A673 (cell line): ENCODE data around the gene CAPN1. TPM values are rescaled to one million over a fixed set of nuclear protein-coding genes. Genes with fewer than 3 reads are reported as not detected.

Experiments
- BruUV-seq: library from RNA; stranded (reverse); fragments of 400-500 nt; replicated peaks from 2 replicates; lab custom pipeline; 2021; lab: Mats Ljungman, UMichigan
- CTCF ChIA-PET: fragments of 300-600 bp; sonication (Branson Sonifier 250); formaldehyde crosslinking; loops from one replicate; lab custom pipeline; 2022; ENCODE audit warnings: antibody characterized with exemption; lab: Charles Lee
- POLR2A ChIA-PET: fragments of 300-600 bp; sonication (Branson Sonifier 250); formaldehyde crosslinking; loops from one replicate; lab custom pipeline; 2022; ENCODE audit warnings: antibody characterized with exemption; ENCODE audit not compliant: low non-redundant PET; lab: Charles Lee
- DNase-seq: peaks from one replicate; pipeline ENCODE4 v3.0.0-alpha.2; 2015; ENCODE audit warnings: low spot score
- H3K27ac ChIP-seq: fragments of 200-600 bp; sonication (generic); 2 replicates; pipeline ENCODE4 v1.5.1; 2016; ENCODE audit warnings: mixed run types, low read depth, mild to moderate bottlenecking, mixed read lengths, antibody characterized with exemption, low read length; ENCODE audit not compliant: poor library complexity, severe bottlenecking
- H3K27me3 ChIP-seq: fragments of 200-600 bp; sonication (generic); replicated peaks from 2 replicates; pipeline ENCODE4 v1.6.1; 2017; ENCODE audit warnings: mixed run types, low read depth, mild to moderate bottlenecking, mixed read lengths, antibody characterized with exemption, low read length; ENCODE audit not compliant: insufficient read depth, poor library complexity
- H3K36me3 ChIP-seq: fragments of 200-600 bp; sonication (generic); 2 replicates; pipeline ENCODE4 v1.6.1; 2016; ENCODE audit warnings: mixed run types, mild to moderate bottlenecking, mixed read lengths, antibody characterized with exemption, low read length; ENCODE audit not compliant: insufficient read depth, poor library complexity, severe bottlenecking
- H3K4me1 ChIP-seq: fragments of 200-600 bp; sonication (generic); 2 replicates; pipeline ENCODE4 v1.6.1; 2017; ENCODE audit warnings: mixed run types, mild to moderate bottlenecking, mixed read lengths, antibody characterized with exemption, low read length; ENCODE audit not compliant: insufficient read depth, poor library complexity, severe bottlenecking
- H3K4me3 ChIP-seq: fragments of 200-600 bp; sonication (generic); 2 replicates; pipeline ENCODE4 v1.5.1; 2016; ENCODE audit warnings: low read depth, mixed run types, mild to moderate bottlenecking, mixed read lengths, low read length; ENCODE audit not compliant: poor library complexity, severe bottlenecking
- H3K9me3 ChIP-seq: fragments of 200-600 bp; sonication (generic); 2 replicates; pipeline ENCODE4 v1.6.1; 2016; ENCODE audit warnings: mixed run types, low read depth, mild to moderate bottlenecking, mixed read lengths, antibody characterized with exemption, low read length; ENCODE audit not compliant: poor library complexity, severe bottlenecking
- CTCF ChIP-seq: fragments of 300-800, 200-600 bp; sonication (generic); conservative IDR thresholded peaks from 2 replicates; pipeline ENCODE4 v1.5.1; 2017; ENCODE audit warnings: low read depth, mild to moderate bottlenecking, antibody characterized with exemption, low read length, moderate library complexity, mixed read lengths
- EZH2 ChIP-seq: fragments of 200-600 bp; sonication (generic); IDR thresholded peaks from 2 replicates; pipeline ENCODE4 v1.6.1; 2017; ENCODE audit warnings: borderline replicate concordance, low read depth, mild to moderate bottlenecking, mixed read lengths, antibody characterized with exemption, low read length; ENCODE audit not compliant: poor library complexity, severe bottlenecking
- intact Hi-C: fragments of 100-400 bp; cut with micrococcal nuclease; formaldehyde crosslinking; loops from one replicate; pipeline ENCODE4 v1.10.0; 2022; ENCODE audit not compliant: unreplicated experiment
- total RNA-seq: library from RNA; stranded (reverse); gene quantifications from 2 replicates; pipeline ENCODE4 v1.2.3, GENCODE V29; 2021

CAPN1 gene
- total RNA-seq, 1 experiment from 2014 or later: 79.9 TPM

DNA sequence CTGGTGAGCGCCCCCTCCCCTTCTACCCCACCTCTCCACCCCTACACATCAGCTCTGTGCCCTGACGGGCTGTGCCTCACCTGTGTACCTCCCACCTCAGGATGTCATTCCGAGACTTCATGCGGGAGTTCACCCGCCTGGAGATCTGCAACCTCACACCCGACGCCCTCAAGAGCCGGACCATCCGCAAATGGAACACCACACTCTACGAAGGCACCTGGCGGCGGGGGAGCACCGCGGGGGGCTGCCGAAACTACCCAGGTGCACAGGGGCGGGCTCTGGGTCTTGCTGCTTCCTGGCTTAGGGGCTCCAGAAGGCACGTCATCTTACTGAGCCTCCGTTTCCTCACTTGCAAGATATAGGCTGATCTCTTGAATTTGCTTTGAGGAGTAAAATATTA lies 6.8 kb downstream of the CAPN1 start:
- Histone ChIP-seq H3K4me1 (no peaks in the 10 kb centered on the region), H3K27ac (no peak overlapping the region), H3K36me3 (no peaks in the 10 kb centered on the region), H3K4me3 (no peak overlapping the region), H3K27me3 (no peaks in the 10 kb centered on the region), H3K9me3 (no peaks in the 10 kb centered on the region)
- POLR2A ChIA-PET: no interaction called here
- no TSS peak for BruUV-seq
- TF ChIP-seq EZH2: no peak
- TF ChIP-seq CTCF: no peak
- DNase-seq: no peak
- intact Hi-C loops: no loop called here
- CTCF ChIA-PET: no interaction called here

DNA sequence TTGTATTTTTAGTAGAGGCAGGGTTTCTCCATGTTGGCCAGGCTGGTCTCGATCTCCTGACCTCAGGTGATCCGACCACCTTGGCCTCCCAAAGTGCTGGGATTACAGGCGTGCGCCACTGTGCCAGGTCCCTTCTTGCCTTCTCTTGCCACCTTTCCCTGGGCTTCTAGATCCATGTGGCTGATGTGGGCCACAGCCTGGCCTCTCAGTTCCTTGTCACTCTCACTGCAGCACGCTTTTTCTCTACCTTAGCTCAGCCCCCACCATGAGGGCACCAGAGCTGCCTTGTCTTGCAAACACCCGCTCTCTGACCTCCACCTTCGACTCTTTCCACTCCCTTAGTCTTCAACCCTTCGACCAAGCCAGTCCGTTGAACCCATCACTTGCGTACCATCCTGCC lies 7.5 kb downstream of the CAPN1 start:
- ChIA-PET POLR2A (no interaction called here), CTCF (no interaction called here)
- H3K27ac ChIP-seq: no peak overlapping the region
- no peaks in the 10 kb centered on the region for H3K27me3 ChIP-seq
- TF ChIP-seq EZH2: no peak
- no peak for TF ChIP-seq CTCF
- no TSS peak for BruUV-seq
- H3K4me3 ChIP-seq: no peak overlapping the region
- no peaks in the 10 kb centered on the region for H3K9me3 ChIP-seq
- H3K4me1 ChIP-seq: no peaks in the 10 kb centered on the region
- intact Hi-C loops: no loop called here
- DNase-seq: no peak
- no peaks in the 10 kb centered on the region for H3K36me3 ChIP-seq

DNA sequence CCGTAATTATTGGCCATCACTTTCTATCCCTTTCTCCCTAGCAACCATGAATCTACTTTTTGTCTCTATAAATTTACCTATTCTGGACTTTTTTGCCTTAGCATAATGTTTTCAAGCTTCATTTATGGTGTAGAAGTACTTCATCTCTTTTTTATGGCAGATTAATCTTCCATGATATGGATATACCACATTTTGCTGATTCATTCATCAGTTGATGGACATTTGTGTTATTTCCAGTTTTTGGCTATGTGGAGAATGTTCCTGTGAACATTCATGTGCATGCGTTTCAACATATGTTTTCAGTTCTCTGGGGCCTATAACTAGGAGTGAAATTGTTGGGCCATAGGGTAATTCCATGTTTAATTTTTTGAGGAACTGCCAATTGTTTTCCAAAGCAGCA lies 12.8 kb downstream of the CAPN1 start:
- DNase-seq: no peak
- ChIA-PET CTCF (interaction anchor here (0.6 kb wide), 1 partner anchor 249 kb away, joined by 5 read pairs; no protein-coding TSS in a partner anchor), POLR2A (no interaction called here)
- no TSS peak for BruUV-seq
- TF ChIP-seq EZH2: no peak
- no peak for TF ChIP-seq CTCF
- H3K27ac ChIP-seq: no peak overlapping the region
- intact Hi-C loops: no loop called here
- no peak overlapping the region for H3K4me3 ChIP-seq
- H3K27me3 ChIP-seq: no peaks in the 10 kb centered on the region
- H3K9me3 ChIP-seq: no peaks in the 10 kb centered on the region
- no peaks in the 10 kb centered on the region for H3K4me1 ChIP-seq
- H3K36me3 ChIP-seq: no peaks in the 10 kb centered on the region
